KOPT-K1 (cell line): ENCODE measurements around the gene ZNF207.
"Not testable (repeated sequence)": the region's sequence is repeated elsewhere in the genome, so short reads cannot be mapped to it uniquely, and the experiment has no call there.

ENCODE experiments used
- H3K27ac ChIP-seq: fragments of 200-600 bp; sonication (generic); 2 replicates; pipeline ENCODE4 v1.5.1; 2016; ENCODE audit warnings: antibody characterized with exemption, mild to moderate bottlenecking, low read depth, low read length; ENCODE audit not compliant: poor library complexity, severe bottlenecking
- H3K36me3 ChIP-seq: fragments of 200-600 bp; sonication (generic); 2 replicates; pipeline ENCODE4 v1.5.1; 2017; ENCODE audit warnings: antibody characterized with exemption, mild to moderate bottlenecking, low read length, moderate library complexity; ENCODE audit not compliant: insufficient read depth
- H3K9me3 ChIP-seq: fragments of 200-600 bp; sonication (generic); 2 replicates; pipeline ENCODE4 v1.5.1; 2017; ENCODE audit warnings: antibody characterized with exemption, low read length, mild to moderate bottlenecking; ENCODE audit not compliant: insufficient read depth, poor library complexity, severe bottlenecking

The ZNF207 gene

DNA sequence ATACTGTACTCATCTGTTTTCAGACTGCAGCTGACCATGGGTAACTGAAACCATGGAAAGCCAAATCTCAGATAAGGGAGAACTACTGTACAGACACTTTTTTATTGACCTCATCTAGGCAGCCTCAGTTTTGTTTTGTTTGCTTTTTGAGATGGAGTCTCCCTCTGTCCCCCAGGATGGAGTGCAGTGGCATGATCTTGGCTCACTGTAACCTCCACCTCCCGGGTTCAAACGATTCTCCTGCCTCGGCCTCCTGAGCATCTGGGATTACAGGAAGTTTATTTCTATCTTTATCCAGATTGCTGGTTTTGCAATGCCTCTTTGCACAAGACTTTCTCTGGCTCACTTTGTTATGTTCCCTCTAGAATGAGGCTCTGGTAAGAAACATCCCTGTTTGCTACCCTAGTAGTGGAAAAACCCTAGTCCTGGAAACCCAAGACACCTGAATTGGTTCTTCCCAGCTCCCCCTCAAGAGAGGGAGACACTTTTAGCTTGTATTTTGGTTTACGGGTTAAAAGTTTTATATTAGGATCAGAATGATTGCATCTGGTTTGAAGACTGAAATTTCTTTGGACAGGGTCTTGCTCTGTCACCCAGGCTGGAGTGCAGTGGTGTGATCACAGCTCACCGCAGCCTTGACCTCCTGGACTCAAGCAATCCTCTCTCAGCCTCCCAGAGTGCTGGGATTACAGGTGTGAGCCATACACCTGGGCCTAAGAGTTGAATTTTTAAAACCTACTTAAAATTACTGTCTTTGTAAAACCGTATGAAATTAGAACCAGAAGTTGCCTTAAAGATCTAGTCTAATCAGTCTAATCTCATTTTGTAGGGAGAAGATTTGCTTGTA is 38.9 kb downstream of the ZNF207 start:
- no peaks in the 10 kb centered on the region for H3K9me3 ChIP-seq
- peaks cover 42% of the 10 kb centered on the region; the same call in 1 of the 2 replicates for H3K36me3 ChIP-seq
- H3K27ac ChIP-seq = no peak overlapping the region

DNA sequence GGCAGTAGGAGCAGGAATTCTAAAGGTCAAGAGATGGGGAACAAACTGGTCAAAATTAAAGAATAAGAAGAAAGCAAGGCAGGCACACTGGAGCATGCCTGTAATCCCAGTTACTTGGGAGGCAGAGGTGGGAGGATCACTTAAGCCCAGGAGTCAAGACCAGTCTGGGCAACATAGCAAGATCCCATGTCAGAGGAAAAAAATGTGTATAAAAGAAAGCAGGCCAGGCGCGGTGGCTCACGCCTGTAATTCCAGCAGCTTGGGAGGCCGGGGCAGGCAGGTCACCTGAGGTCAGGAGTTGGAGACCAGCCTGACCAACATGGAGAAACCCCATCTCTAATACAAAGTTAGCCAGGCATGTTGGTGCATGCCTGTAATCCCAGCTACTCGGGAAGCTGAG is 43.9 kb downstream of the ZNF207 start:
- Histone ChIP-seq H3K36me3 (0 out of 2 replicates have a peak, but pooled peaks cover 6% of the 10 kb centered on the region), H3K27ac (no peak overlapping the region), H3K9me3 (no peaks in the 10 kb centered on the region)

DNA sequence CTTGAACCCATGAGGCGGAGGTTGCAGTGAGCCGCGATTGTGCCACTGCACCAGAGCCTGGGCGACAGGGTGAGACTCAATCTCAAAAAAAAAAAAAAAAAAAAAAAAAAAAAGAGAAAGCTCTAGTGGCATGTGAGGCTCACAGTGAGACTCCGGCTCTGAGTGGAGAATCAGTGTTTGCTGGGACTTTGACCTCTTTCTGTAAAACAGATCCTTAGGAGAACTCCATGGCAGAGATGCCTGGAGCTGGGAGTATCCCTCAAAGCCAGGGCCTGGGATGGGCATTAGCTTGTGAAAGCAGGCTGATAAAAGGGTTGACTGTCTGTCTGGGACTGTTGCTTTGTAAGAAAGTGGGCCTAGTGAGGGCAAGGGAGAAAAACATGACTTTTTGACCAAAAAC is 46.4 kb downstream of the ZNF207 start:
- no peaks in the 10 kb centered on the region for H3K9me3 ChIP-seq
- no peak overlapping the region for H3K27ac ChIP-seq
- no peaks in the 10 kb centered on the region for H3K36me3 ChIP-seq

DNA sequence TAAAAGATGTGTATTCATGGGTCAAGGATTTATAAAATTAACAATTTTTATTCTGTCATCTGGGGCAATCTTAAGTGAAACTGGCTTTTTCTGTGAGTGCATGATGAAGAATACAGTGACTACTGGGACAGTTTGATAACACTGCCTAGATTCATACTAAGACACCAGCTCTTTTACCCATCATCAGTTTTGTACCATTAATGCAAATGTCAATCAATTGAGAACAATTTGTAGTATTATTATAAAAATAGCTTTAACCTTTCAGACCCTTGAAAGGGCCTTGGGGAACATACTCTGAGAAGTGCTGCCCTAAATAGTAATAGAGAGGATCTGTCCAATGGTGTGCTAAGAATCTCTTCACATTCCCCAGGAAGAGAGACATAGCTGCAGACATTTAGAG is 49.0 kb downstream of the ZNF207 start:
- Histone ChIP-seq H3K9me3 (no peaks in the 10 kb centered on the region), H3K36me3 (no peaks in the 10 kb centered on the region), H3K27ac (no peak overlapping the region)

DNA sequence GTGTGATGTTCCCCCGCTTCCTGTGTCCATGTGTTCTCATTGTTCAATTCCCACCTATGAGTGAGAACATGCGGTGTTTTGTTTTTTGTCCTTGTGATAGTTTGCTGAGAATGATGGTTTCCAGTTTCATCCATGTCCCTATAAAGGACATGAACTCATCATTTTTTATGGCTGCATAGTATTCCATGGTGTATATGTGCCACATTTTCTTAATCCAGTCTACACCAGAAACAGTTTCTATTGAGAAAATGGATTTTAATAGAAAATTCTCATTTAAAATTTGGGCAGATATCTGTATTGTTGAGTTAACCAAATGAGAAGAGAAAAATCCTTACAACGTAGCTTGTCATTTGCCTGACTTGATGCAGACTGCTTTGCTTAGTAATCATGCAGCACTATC is 60.1 kb downstream of the ZNF207 start:
- H3K27ac ChIP-seq, H3K36me3 ChIP-seq, H3K9me3 ChIP-seq: not testable (repeated sequence)

DNA sequence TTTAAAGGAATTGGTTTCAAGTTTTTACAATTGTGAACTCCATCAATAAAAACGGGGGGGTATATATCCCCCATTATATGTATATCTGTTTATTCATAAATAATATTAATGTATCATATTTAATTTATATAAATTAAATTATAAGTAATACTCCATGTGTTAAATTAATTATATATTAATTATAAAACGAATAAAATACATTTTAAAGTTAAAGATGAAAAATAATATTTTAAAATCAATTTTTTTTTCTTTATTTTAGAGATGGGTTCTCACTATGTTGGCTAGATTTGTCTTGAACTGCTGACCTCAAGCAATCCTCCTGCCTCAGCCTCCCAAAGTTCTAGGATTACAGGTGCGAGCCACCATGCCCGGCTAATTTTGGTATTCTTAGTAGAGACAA is 76.9 kb downstream of the ZNF207 start:
- Histone ChIP-seq H3K27ac (no peak overlapping the region), H3K36me3 (no peaks in the 10 kb centered on the region), H3K9me3 (peaks cover 26% of the 10 kb centered on the region)

DNA sequence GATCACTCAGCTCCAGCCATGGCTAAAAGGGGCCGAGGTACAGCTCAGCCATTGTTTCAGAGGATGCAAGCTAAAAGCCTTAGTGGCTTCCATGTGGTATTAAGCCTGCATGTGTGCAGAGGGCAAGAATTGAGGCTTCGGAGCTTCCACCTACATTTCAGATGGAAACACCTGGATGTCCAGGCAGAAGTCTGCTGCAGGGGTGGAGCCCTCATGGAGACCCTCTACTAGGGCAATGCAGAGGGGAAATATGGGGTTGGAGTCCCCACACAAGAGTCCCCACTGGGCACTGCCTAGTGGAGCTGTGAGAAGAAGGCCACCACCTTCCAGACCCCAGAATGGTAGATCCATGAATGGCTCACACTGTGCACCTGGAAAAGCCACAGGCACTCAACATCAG is 79.6 kb downstream of the ZNF207 start:
- peaks cover 26% of the 10 kb centered on the region for H3K9me3 ChIP-seq
- H3K36me3 ChIP-seq = no peaks in the 10 kb centered on the region
- H3K27ac ChIP-seq = no peak overlapping the region
